Subcutaneous adipose tissue (tissue), 4 donors: Measurements from ENCODE around the gene PDE4B. TPM values are rescaled to one million over a fixed set of nuclear protein-coding genes. Genes with fewer than 3 reads are reported as not detected.

Source experiments
- CTCF ChIP-seq: fragments of 450-650 bp; IDR thresholded peaks from one replicate; pipeline ENCODE4 v1.5.1; 2016; ENCODE audit warnings: low read depth, mild to moderate bottlenecking, control low read depth, antibody characterized with exemption, moderate library complexity
- total RNA-seq, 4 donors: library from RNA; depleted of rRNA; stranded (reverse); fragments of >200 nt; gene quantifications; one replicate each; pipeline ENCODE4 v1.1.0, GENCODE V29; 2016

Gene PDE4B
- total RNA-seq, 4 donors from 2014 or later, result 8.5 to 31.8 (median 15.5) TPM

- TF ChIP-seq CTCF, result no peak
These were observed 544.6 kb downstream of the PDE4B start for GRCh38 chr1:66337249-66337648.

GRCh38 chr1:66339944-66340343, 547.2 kb downstream of the PDE4B start:
- TF ChIP-seq CTCF, result no peak

- TF ChIP-seq CTCF, result no peak
These were observed 548.9 kb downstream of the PDE4B start for GRCh38 chr1:66341446-66342089.

- no peak for TF ChIP-seq CTCF
These were observed 550.0 kb downstream of the PDE4B start for GRCh38 chr1:66342707-66343106.

GRCh38 chr1:66343569-66344325, 551.1 kb downstream of the PDE4B start:
- no peak for TF ChIP-seq CTCF

GRCh38 chr1:66346057-66346795, 553.5 kb downstream of the PDE4B start:
- TF ChIP-seq CTCF, result no peak

- no peak for TF ChIP-seq CTCF
These were observed 554.2 kb downstream of the PDE4B start for GRCh38 chr1:66346873-66347272.
